H1 (cell line): ENCODE measurements around the gene RBM5. TPM values are rescaled to one million over a fixed set of nuclear protein-coding genes. Genes with fewer than 3 reads are reported as not detected.

Experiments used
- CTBP2 ChIP-seq: IDR thresholded peaks from 2 replicates; pipeline ENCODE4 v1.7.0; 2011; ENCODE audit warnings: borderline replicate concordance, mild to moderate bottlenecking, moderate library complexity, mixed read lengths, low read length; ENCODE audit not compliant: insufficient read depth, insufficient read length
- E2F6 ChIP-seq: IDR thresholded peaks from 2 replicates; pipeline ENCODE4 v1.6.1; 2012; ENCODE audit warnings: inconsistent platforms
- EP300 ChIP-seq, 2 experiments: IDR thresholded peaks; 1 replicate in 1 of 2; 2 replicates in 1 of 2; pipeline ENCODE4 v1.6.1; 2011 to 2012; ENCODE audit warnings: low read depth in 2 of 2, low read length in 2 of 2, mild to moderate bottlenecking in 2 of 2, borderline replicate concordance in 1 of 2, inconsistent platforms in 1 of 2, moderate library complexity in 1 of 2
- NRF1 ChIP-seq: IDR thresholded peaks from 2 replicates; pipeline ENCODE4 v1.6.1; 2011; ENCODE audit warnings: mild to moderate bottlenecking, low read depth, low read length, improper control_type of control experiment
- RXRA ChIP-seq: IDR thresholded peaks from 2 replicates; pipeline ENCODE4 v1.6.1; 2011; ENCODE audit warnings: low read depth, mild to moderate bottlenecking, low read length, moderate library complexity; ENCODE audit not compliant: insufficient read depth
- SAP30 ChIP-seq: fragments of 300-600 bp; sonication (generic); IDR thresholded peaks from 2 replicates; pipeline ENCODE4 v1.7.1; 2012; ENCODE audit warnings: low read length, moderate library complexity, mild to moderate bottlenecking, inconsistent platforms; ENCODE audit not compliant: insufficient read depth, insufficient replicate concordance
- SUZ12 ChIP-seq: fragments of 200-600 bp; sonication (generic); IDR thresholded peaks from 2 replicates; pipeline ENCODE4 v1.6.1; 2012; ENCODE audit warnings: mild to moderate bottlenecking, inconsistent platforms, low read length, moderate library complexity, mixed read lengths
- TBP ChIP-seq: IDR thresholded peaks from 2 replicates; pipeline ENCODE4 v1.6.1; 2011; ENCODE audit warnings: low read depth, low read length, improper control_type of control experiment
- YY1 ChIP-seq: IDR thresholded peaks from 2 replicates; pipeline ENCODE4 v1.6.1; 2011; ENCODE audit warnings: low read depth, mild to moderate bottlenecking, low read length
- polyA plus RNA-seq, 7 experiments: library from polyadenylated mRNA; depleted of rRNA in 3 of 7; stranded (reverse) in 5 of 7; unstranded in 2 of 7; fragments of >200 nt in 5 of 7; fragments of 200-250 nt in 2 of 7; gene quantifications; 1 replicate in 5 of 7; 2 replicates in 1 of 7; 4 replicates in 1 of 7; pipeline versions ENCODE4 v1.2.1 to v1.2.3, GENCODE V29; 2011 to 2013; ENCODE audit warnings: missing spikeins in 2 of 7, mixed read lengths in 2 of 7
- total RNA-seq: library from RNA; stranded (reverse); fragmentation: NEBNext Ultra II Directional; extraction: Animal tissue kit (Norgen Biotek cat#: 25700); gene quantifications from 2 replicates; pipeline ENCODE4 v1.2.1, GENCODE V29; 2021

Gene RBM5
- total and polyA plus RNA-seq, 2 of the 8 experiments (the other 6 are each of a cell fraction or from before 2014, with no cell fraction given): 82.7 to 144 TPM

- TF ChIP-seq NRF1: no peak
- TF ChIP-seq SAP30: no peak
- TF ChIP-seq YY1: no peak
- no peak for TF ChIP-seq SUZ12
- TF ChIP-seq TBP: no peak
- no peak for TF ChIP-seq EP300 (IDR thresholded peaks at IDR 0.05; ENCODE audit: borderline replicate concordance in 1 of 2, low read depth in 2 of 2, low read length in 2 of 2)
- no peak for TF ChIP-seq CTBP2
- no peak for TF ChIP-seq RXRA
- TF ChIP-seq E2F6: no peak
Observed at GRCh38 chr3:50078091-50078490, 10.6 kb upstream of the RBM5 start (continued).
